ENCODE data around the gene NKAPL. TPM values are rescaled to one million over a fixed set of nuclear protein-coding genes. Genes with fewer than 3 reads are reported as not detected.

The NKAPL gene
- total and polyA plus RNA-seq, 10 of the 15 experiments (the other 5 are each of a cell fraction or from before 2014, with no cell fraction given), result 0.10 to 0.48 (median 0.19) TPM; not detected in 1

DNA sequence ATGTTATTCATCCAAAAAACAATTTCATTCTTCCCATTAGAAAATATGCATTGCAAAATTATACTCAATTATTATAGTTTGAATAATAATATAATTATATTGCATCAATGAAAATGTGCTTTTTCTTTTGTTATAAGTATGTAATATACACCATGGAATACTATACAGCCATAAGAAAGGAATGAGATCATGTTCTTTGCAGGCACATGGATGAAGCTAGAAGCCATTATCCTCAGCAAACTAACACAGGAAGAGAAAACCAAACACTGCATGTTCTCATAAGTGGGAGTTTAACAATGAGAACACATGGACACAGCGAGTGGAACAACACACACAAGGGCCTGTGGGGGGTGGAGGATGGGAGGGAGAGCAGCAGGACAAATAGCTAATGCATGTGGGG, 2.1 kb upstream of the NKAPL start:
- Histone ChIP-seq H3K36me3 (ENCODE audit: control insufficient read depth in 2 of 2, insufficient read depth in 2 of 2, low read length in 1 of 2) (no peaks in the 10 kb centered on the region), H2AFZ (ENCODE audit: control insufficient read depth, low read depth, low read length) (no peak overlapping the region), H3K4me3 (no peak overlapping the region), H3K79me2 (ENCODE audit: control insufficient read depth, insufficient read depth, low read length) (peaks cover 2% of the 10 kb centered on the region), H3K4me1 (ENCODE audit: control insufficient read depth, insufficient read depth, low read length) (no peaks in the 10 kb centered on the region), H3K27me3 (replicated peaks in 1 of 2; ENCODE audit: control insufficient read depth in 2 of 2, insufficient read depth in 2 of 2, low read length in 1 of 2) (no peaks in the 10 kb centered on the region), H3K9me3 (replicated peaks; ENCODE audit: control insufficient read depth, insufficient read depth, low read length) (peaks cover 4% of the 10 kb centered on the region; the same call in 2 of the 3 replicates), H4K20me1 (ENCODE audit: control insufficient read depth, insufficient read depth) (no peaks in the 10 kb centered on the region), H3K4me2 (ENCODE audit: control insufficient read depth, insufficient read depth) (no peak overlapping the region), H3K9ac (ENCODE audit: control insufficient read depth, insufficient read depth, low read length) (no peak overlapping the region), H3K27ac (ENCODE audit: control insufficient read depth, insufficient read depth) (no peak overlapping the region)
- intact Hi-C loops (cut with micrococcal nuclease; ENCODE audit: unreplicated experiment), result no loop called here
- DNase-seq (ENCODE audit: low read depth, low spot score) (no peak), FAIRE-seq (no peak), ATAC-seq (no peak)
- RAD21 ChIA-PET (ENCODE audit: unreplicated experiment), result no interaction called here
- in situ Hi-C loops (cut with MboI), result no loop called here
- POLR2A ChIA-PET, result no interaction called here
- CTCF ChIA-PET, result interaction anchor here (2.2 kb wide), 1 partner anchor 11 kb away, joined by 4 read pairs; the partner anchor contains the start of gene ZSCAN26
- BruUV-seq (replicated peaks), result no TSS peak
- SMC1A ChIA-PET (ENCODE audit: uncharacterized antibody, unreplicated experiment), result interaction anchor here (0.6 kb wide), 1 partner anchor 10 kb away, joined by 4 read pairs; the partner anchor contains the start of gene ZSCAN26
- 0% methylated on average over 1 of the region's 1 CpG for WGBS (ENCODE audit: insufficient coverage, insufficient replicate concordance, low lambda C conversion rate, missing lambda C conversion rate)
- TF ChIP-seq HDAC6 (IDR thresholded peaks at IDR 0.05; ENCODE audit: unreplicated experiment) (no peak), STAT3 (IDR thresholded peaks at IDR 0.05; ENCODE audit: low read depth, low read length) (no peak), RAD51 (IDR thresholded peaks at IDR 0.05) (no peak), KAT2A (conservative IDR thresholded peaks at IDR 0.05; ENCODE audit: control insufficient read depth, low read depth, low read length) (no peak), TCF7 (IDR thresholded peaks at IDR 0.05; ENCODE audit: borderline replicate concordance) (no peak), MTA2 (IDR thresholded peaks at IDR 0.05; ENCODE audit: low read depth) (no peak), RELA (IDR thresholded peaks at IDR 0.05; ENCODE audit: borderline replicate concordance, partially characterized antibody) (no peak), HCFC1 (IDR thresholded peaks at IDR 0.05; ENCODE audit: low read length) (no peak)
- TF ChIP-seq, protein P1, sequence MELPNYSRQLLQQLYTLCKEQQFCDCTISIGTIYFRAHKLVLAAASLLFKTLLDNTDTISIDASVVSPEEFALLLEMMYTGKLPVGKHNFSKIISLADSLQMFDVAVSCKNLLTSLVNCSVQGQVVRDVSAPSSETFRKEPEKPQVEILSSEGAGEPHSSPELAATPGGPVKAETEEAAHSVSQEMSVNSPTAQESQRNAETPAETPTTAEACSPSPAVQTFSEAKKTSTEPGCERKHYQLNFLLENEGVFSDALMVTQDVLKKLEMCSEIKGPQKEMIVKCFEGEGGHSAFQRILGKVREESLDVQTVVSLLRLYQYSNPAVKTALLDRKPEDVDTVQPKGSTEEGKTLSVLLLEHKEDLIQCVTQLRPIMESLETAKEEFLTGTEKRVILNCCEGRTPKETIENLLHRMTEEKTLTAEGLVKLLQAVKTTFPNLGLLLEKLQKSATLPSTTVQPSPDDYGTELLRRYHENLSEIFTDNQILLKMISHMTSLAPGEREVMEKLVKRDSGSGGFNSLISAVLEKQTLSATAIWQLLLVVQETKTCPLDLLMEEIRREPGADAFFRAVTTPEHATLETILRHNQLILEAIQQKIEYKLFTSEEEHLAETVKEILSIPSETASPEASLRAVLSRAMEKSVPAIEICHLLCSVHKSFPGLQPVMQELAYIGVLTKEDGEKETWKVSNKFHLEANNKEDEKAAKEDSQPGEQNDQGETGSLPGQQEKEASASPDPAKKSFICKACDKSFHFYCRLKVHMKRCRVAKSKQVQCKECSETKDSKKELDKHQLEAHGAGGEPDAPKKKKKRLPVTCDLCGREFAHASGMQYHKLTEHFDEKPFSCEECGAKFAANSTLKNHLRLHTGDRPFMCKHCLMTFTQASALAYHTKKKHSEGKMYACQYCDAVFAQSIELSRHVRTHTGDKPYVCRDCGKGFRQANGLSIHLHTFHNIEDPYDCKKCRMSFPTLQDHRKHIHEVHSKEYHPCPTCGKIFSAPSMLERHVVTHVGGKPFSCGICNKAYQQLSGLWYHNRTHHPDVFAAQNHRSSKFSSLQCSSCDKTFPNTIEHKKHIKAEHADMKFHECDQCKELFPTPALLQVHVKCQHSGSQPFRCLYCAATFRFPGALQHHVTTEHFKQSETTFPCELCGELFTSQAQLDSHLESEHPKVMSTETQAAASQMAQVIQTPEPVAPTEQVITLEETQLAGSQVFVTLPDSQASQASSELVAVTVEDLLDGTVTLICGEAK (IDR thresholded peaks at IDR 0.05; ENCODE audit: borderline replicate concordance), result no peak
- TF ChIP-seq, protein P2, sequence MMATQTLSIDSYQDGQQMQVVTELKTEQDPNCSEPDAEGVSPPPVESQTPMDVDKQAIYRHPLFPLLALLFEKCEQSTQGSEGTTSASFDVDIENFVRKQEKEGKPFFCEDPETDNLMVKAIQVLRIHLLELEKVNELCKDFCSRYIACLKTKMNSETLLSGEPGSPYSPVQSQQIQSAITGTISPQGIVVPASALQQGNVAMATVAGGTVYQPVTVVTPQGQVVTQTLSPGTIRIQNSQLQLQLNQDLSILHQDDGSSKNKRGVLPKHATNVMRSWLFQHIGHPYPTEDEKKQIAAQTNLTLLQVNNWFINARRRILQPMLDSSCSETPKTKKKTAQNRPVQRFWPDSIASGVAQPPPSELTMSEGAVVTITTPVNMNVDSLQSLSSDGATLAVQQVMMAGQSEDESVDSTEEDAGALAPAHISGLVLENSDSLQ (IDR thresholded peaks at IDR 0.05), result no peak
- TF ChIP-seq, protein P3, sequence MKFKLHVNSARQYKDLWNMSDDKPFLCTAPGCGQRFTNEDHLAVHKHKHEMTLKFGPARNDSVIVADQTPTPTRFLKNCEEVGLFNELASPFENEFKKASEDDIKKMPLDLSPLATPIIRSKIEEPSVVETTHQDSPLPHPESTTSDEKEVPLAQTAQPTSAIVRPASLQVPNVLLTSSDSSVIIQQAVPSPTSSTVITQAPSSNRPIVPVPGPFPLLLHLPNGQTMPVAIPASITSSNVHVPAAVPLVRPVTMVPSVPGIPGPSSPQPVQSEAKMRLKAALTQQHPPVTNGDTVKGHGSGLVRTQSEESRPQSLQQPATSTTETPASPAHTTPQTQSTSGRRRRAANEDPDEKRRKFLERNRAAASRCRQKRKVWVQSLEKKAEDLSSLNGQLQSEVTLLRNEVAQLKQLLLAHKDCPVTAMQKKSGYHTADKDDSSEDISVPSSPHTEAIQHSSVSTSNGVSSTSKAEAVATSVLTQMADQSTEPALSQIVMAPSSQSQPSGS (IDR thresholded peaks at IDR 0.05; ENCODE audit: low read length), result no peak
- TF ChIP-seq, protein P4, sequence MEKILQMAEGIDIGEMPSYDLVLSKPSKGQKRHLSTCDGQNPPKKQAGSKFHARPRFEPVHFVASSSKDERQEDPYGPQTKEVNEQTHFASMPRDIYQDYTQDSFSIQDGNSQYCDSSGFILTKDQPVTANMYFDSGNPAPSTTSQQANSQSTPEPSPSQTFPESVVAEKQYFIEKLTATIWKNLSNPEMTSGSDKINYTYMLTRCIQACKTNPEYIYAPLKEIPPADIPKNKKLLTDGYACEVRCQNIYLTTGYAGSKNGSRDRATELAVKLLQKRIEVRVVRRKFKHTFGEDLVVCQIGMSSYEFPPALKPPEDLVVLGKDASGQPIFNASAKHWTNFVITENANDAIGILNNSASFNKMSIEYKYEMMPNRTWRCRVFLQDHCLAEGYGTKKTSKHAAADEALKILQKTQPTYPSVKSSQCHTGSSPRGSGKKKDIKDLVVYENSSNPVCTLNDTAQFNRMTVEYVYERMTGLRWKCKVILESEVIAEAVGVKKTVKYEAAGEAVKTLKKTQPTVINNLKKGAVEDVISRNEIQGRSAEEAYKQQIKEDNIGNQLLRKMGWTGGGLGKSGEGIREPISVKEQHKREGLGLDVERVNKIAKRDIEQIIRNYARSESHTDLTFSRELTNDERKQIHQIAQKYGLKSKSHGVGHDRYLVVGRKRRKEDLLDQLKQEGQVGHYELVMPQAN (conservative IDR thresholded peaks at IDR 0.05), result no peak
- TF ChIP-seq, protein P5, sequence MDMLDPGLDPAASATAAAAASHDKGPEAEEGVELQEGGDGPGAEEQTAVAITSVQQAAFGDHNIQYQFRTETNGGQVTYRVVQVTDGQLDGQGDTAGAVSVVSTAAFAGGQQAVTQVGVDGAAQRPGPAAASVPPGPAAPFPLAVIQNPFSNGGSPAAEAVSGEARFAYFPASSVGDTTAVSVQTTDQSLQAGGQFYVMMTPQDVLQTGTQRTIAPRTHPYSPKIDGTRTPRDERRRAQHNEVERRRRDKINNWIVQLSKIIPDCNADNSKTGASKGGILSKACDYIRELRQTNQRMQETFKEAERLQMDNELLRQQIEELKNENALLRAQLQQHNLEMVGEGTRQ (IDR thresholded peaks at IDR 0.05; ENCODE audit: borderline replicate concordance, low read depth, low read length), result no peak
